Upper lobe of left lung (tissue), 6 donors: ENCODE results near the gene OR6V1. TPM values are rescaled to one million over a fixed set of nuclear protein-coding genes. Genes with fewer than 3 reads are reported as not detected.

Experiments
- ATAC-seq, 2 donors: fragments of 200-7000 bp; cut with Tn5 transposase; one replicate each; pipeline ENCODE4 v1.9.1; 2022; ENCODE audit warnings: mild to moderate bottlenecking in 2 of 2, moderate library complexity in 2 of 2; ENCODE audit not compliant: low FRiP score in 2 of 2
- DNase-seq, 2 donors: peaks; one replicate each; pipeline ENCODE4 v3.0.0-alpha.2; 2019 to 2020
- H3K27ac ChIP-seq, 4 donors: fragments of 200-600 bp; sonication (generic); one replicate each; pipeline ENCODE4 v1.5.1; 2016 to 2019
- H3K27me3 ChIP-seq, 4 donors: fragments of 200-600 bp; sonication (generic); one replicate each; pipeline ENCODE4 v1.5.1; 2017 to 2019
- H3K36me3 ChIP-seq, 4 donors: fragments of 200-600 bp; sonication (generic); one replicate each; pipeline ENCODE4 v1.5.1; 2016 to 2019
- H3K4me1 ChIP-seq, 4 donors: fragments of 200-600 bp; sonication (generic); one replicate each; pipeline ENCODE4 v1.5.1; 2018 to 2019
- H3K4me3 ChIP-seq, 4 donors: fragments of 200-600 bp; sonication (generic); one replicate each; pipeline ENCODE4 v1.5.1; 2017 to 2019; ENCODE audit warnings: mild to moderate bottlenecking in 2 of 4, moderate library complexity in 1 of 4
- H3K9me3 ChIP-seq, 4 donors: fragments of 200-600 bp; sonication (generic); one replicate each; pipeline ENCODE4 v1.5.1; 2018 to 2019
- EP300 ChIP-seq, 4 donors: sonication (generic); formaldehyde crosslinking; IDR thresholded peaks; one replicate each; pipeline ENCODE4 v1.5.1; 2017; ENCODE audit warnings: antibody characterized with exemption in 4 of 4, control low read depth in 2 of 4
- POLR2A ChIP-seq, 4 donors: fragments of 450-650 bp; IDR thresholded peaks; one replicate each; pipeline ENCODE4 v1.5.1; 2016 to 2017; ENCODE audit warnings: antibody characterized with exemption in 4 of 4, mild to moderate bottlenecking in 2 of 4
- POLR2AphosphoS5 ChIP-seq, 2 donors: sonication (generic); formaldehyde crosslinking; IDR thresholded peaks; one replicate each; pipeline ENCODE4 v1.5.1; 2017; ENCODE audit warnings: antibody characterized with exemption in 2 of 2
- WGBS, 2 donors: methylation state at CpG; one replicate each; pipeline ENCODE4 v1.1.5; 2017 to 2018; 5-methylcytosine and 5-hydroxymethylcytosine counted together
- total RNA-seq, 6 donors: library from RNA; depleted of rRNA in 4 of 6; stranded (reverse); fragments of >200 nt in 4 of 6; gene quantifications; one replicate each; pipeline versions ENCODE4 v1.1.0 to v1.2.1, GENCODE V29; 2016 to 2021
- TF ChIP-seq, protein P1 (sequence below), 6 experiments: fragments of 450-650 bp in 4 of 6; fragments of 200-600 bp in 2 of 6; sonication (generic) in 2 of 6; IDR thresholded peaks; one replicate each; pipeline ENCODE4 v1.5.1; 2016 to 2019; ENCODE audit warnings: antibody characterized with exemption in 6 of 6
- donor health status: DM: no; HTN: no; CAD: no; lungs with moderate emphysema.
- donor health status: DM: no; HTN: yes; CAD: no; lungs with severe emphysema.

OR6V1 gene
- total RNA-seq, 6 donors from 2014 or later: not detected

DNA sequence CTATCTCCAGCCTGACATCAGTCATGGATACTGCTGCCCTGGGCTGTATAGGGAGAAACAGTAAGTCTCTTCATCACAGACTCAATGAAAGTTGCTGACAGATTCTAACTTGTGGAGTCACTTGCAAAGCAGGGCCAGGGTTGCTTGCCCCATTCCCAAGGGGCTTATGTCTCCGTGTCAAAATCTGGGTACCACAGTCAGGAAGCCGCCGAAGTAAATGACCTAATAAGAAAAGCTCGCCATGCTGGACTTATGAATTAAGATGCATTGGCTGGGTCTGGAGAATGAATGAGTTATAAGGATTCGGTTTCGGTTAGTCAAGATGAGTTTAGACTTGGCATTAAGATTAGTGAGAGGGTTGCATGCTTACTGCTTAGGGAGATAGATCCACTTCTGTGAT, 10.8 kb upstream of the OR6V1 start:
- Histone ChIP-seq H3K27ac (no peak overlapping the region), H3K9me3 (no peaks in the 10 kb centered on the region), H3K36me3 (no peaks in the 10 kb centered on the region), H3K4me1 (no peaks in the 10 kb centered on the region), H3K27me3 (no peaks in the 10 kb centered on the region), H3K4me3 (no peak overlapping the region)
- DNase-seq (no peak), ATAC-seq (no peak)
- TF ChIP-seq EP300 (IDR thresholded peaks at IDR 0.05): no peak
- no peak for TF ChIP-seq POLR2AphosphoS5 (IDR thresholded peaks at IDR 0.05)
- TF ChIP-seq, protein P1, sequence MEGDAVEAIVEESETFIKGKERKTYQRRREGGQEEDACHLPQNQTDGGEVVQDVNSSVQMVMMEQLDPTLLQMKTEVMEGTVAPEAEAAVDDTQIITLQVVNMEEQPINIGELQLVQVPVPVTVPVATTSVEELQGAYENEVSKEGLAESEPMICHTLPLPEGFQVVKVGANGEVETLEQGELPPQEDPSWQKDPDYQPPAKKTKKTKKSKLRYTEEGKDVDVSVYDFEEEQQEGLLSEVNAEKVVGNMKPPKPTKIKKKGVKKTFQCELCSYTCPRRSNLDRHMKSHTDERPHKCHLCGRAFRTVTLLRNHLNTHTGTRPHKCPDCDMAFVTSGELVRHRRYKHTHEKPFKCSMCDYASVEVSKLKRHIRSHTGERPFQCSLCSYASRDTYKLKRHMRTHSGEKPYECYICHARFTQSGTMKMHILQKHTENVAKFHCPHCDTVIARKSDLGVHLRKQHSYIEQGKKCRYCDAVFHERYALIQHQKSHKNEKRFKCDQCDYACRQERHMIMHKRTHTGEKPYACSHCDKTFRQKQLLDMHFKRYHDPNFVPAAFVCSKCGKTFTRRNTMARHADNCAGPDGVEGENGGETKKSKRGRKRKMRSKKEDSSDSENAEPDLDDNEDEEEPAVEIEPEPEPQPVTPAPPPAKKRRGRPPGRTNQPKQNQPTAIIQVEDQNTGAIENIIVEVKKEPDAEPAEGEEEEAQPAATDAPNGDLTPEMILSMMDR (IDR thresholded peaks at IDR 0.05): no peak
- no peak for TF ChIP-seq POLR2A (IDR thresholded peaks at IDR 0.05)
- 89 to 92% methylated on average over 6 of the region's 6 CpGs for WGBS, 2 donors

- Histone ChIP-seq H3K27ac (no peak overlapping the region), H3K27me3 (no peaks in the 10 kb centered on the region), H3K4me1 (no peaks in the 10 kb centered on the region), H3K9me3 (no peaks in the 10 kb centered on the region), H3K36me3 (no peaks in the 10 kb centered on the region), H3K4me3 (no peak overlapping the region)
- TF ChIP-seq POLR2AphosphoS5 (IDR thresholded peaks at IDR 0.05): no peak
- no peak for TF ChIP-seq EP300 (IDR thresholded peaks at IDR 0.05)
- TF ChIP-seq, protein P1 (IDR thresholded peaks at IDR 0.05): no peak
- TF ChIP-seq POLR2A (IDR thresholded peaks at IDR 0.05): no peak
- DNase-seq (no peak), ATAC-seq (no peak)
- WGBS, 2 donors: 70 to 83% methylated on average over 3 of the region's 3 CpGs
These were observed 9.9 kb upstream of the OR6V1 start for GRCh38 chr7:143042159-143042789.

- DNase-seq (no peak), ATAC-seq (no peak)
- H3K36me3 ChIP-seq: no peaks in the 10 kb centered on the region
- no peak overlapping the region for H3K4me3 ChIP-seq
- TF ChIP-seq POLR2AphosphoS5 (IDR thresholded peaks at IDR 0.05): no peak
- TF ChIP-seq POLR2A (IDR thresholded peaks at IDR 0.05): no peak
- TF ChIP-seq, protein P1 (IDR thresholded peaks at IDR 0.05): no peak
- WGBS, 2 donors: 43 to 61% methylated on average over 6 of the region's 6 CpGs
- H3K27ac ChIP-seq: no peak overlapping the region
- no peaks in the 10 kb centered on the region for H3K9me3 ChIP-seq
- H3K4me1 ChIP-seq: no peaks in the 10 kb centered on the region
- no peaks in the 10 kb centered on the region for H3K27me3 ChIP-seq
These were observed 9.3 kb upstream of the OR6V1 start for GRCh38 chr7:143042790-143043271.

DNA sequence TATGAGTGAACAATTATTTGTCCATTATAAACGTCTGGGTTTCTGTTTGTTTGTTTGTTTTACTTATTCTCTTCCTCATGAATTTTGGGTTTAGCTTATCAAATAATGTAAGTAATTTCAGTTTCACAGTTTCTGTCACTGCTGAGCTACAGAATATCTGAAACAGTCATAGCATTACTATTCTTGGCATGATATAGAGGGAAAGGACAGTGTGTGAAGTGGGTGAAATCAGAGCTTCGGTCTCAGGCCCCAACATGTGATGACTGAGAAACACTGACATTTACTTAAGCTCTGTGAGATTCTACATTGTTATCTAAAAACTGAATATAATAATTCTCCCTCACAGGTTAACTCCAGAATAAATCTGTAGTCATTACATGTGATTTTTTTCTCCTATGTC, 8.8 kb upstream of the OR6V1 start:
- no peak overlapping the region for H3K27ac ChIP-seq
- no peaks in the 10 kb centered on the region for H3K4me1 ChIP-seq
- no peak overlapping the region for H3K4me3 ChIP-seq
- TF ChIP-seq, protein P1 (IDR thresholded peaks at IDR 0.05): no peak
- TF ChIP-seq EP300 (IDR thresholded peaks at IDR 0.05) (no peak), POLR2A (IDR thresholded peaks at IDR 0.05) (no peak)
- 45 to 51% methylated on average over 2 of the region's 2 CpGs for WGBS, 2 donors
- no peaks in the 10 kb centered on the region for H3K9me3 ChIP-seq
- no peaks in the 10 kb centered on the region for H3K27me3 ChIP-seq
- H3K36me3 ChIP-seq: no peaks in the 10 kb centered on the region
- ATAC-seq (no peak), DNase-seq (no peak)

DNA sequence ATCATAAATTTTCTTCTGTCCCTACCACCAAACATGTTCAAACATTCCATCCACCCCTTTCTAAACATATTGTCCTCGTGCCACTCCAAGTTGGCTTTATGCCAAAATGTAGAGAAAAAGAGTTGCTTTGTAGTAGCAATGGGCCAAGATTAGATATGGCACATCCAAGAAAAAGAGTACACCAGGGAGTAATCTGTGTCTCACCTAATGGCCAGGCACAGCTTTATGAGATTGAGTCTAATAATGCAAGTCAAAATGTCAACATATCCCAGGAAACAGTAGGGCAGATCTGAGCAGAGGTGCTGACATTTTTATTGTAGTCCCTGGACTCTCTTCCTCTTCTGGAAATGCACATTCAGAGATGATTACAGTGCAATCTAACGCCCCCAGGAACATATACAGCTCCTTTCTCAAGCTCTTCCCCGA, 5.7 kb upstream of the OR6V1 start:
- WGBS, 2 donors: 28 to 35% methylated on average over 3 of the region's 3 CpGs
- Histone ChIP-seq H3K27me3 (no peaks in the 10 kb centered on the region), H3K4me3 (no peak overlapping the region), H3K9me3 (no peaks in the 10 kb centered on the region), H3K4me1 (no peaks in the 10 kb centered on the region), H3K36me3 (no peaks in the 10 kb centered on the region), H3K27ac (no peak overlapping the region)
- no peak for TF ChIP-seq POLR2A (IDR thresholded peaks at IDR 0.05)
- DNase-seq: no peak
- ATAC-seq: no peak
